Thyroid gland (tissue), 4 donors: Measurements from ENCODE around the gene SNCA. TPM values are rescaled to one million over a fixed set of nuclear protein-coding genes. Genes with fewer than 3 reads are reported as not detected.

Experiments used
- DNase-seq, 2 donors: peaks; one replicate each; pipeline ENCODE4 v3.0.0-alpha.2; 2019
- H3K27ac ChIP-seq, 3 donors: fragments of 200-600 bp; sonication (generic); 1 replicate in 2 of 3; 2 replicates in 1 of 3; pipeline ENCODE4 v1.5.1; 2016 to 2019; ENCODE audit warnings: mild to moderate bottlenecking in 1 of 3, moderate library complexity in 1 of 3
- H3K27me3 ChIP-seq: fragments of 200-600 bp; sonication (generic); one replicate; pipeline ENCODE4 v1.5.1; 2019
- H3K36me3 ChIP-seq, 2 donors: fragments of 200-600 bp; sonication (generic); one replicate each; pipeline ENCODE4 v1.5.1; 2016 to 2019
- H3K4me1 ChIP-seq, 2 donors: fragments of 200-600 bp; sonication (generic); one replicate each; pipeline ENCODE4 v1.5.1; 2017 to 2019
- H3K4me3 ChIP-seq, 3 donors: fragments of 200-600 bp; sonication (generic); replicated peaks in 1 of 3; 1 replicate in 2 of 3; 2 replicates in 1 of 3; pipeline ENCODE4 v1.5.1; 2016; ENCODE audit warnings: mild to moderate bottlenecking in 1 of 3
- H3K9me3 ChIP-seq: fragments of 200-600 bp; sonication (generic); one replicate; pipeline ENCODE4 v1.5.1; 2017
- CTCF ChIP-seq, 6 experiments: fragments of 200-600 bp in 3 of 6; fragments of 450-650 bp in 3 of 6; sonication (generic) in 3 of 6; IDR thresholded peaks; one replicate each; pipeline ENCODE4 v1.5.1; 2016 to 2019; ENCODE audit warnings: antibody characterized with exemption in 6 of 6, mild to moderate bottlenecking in 2 of 6, inconsistent platforms in 1 of 6, moderate library complexity in 1 of 6
- POLR2A ChIP-seq, 2 donors: fragments of 450-650 bp; IDR thresholded peaks; one replicate each; pipeline ENCODE4 v1.6.1; 2017; ENCODE audit warnings: antibody characterized with exemption in 2 of 2, mild to moderate bottlenecking in 2 of 2, moderate library complexity in 1 of 2
- WGBS, 2 donors: methylation state at CpG; one replicate each; pipeline ENCODE4 v1.1.5; 2017; 5-methylcytosine and 5-hydroxymethylcytosine counted together
- intact Hi-C: fragments of 100-400 bp; cut with DNase I; formaldehyde crosslinking; loops from one replicate; pipeline ENCODE4 v1.15.1; 2023
- total RNA-seq, 4 donors: library from RNA; depleted of rRNA; stranded (reverse); fragments of >200 nt; gene quantifications; one replicate each; pipeline ENCODE4 v1.2.3, GENCODE V29; 2016

The SNCA gene
- total RNA-seq, 4 donors from 2014 or later = 5.3 to 22.7 (median 15.0) TPM

- intact Hi-C loops = no loop called here
- 75 to 83% methylated on average over 2 of the region's 2 CpGs for WGBS, 2 donors
- DNase-seq = no peak
- Histone ChIP-seq H3K4me3 (no peak overlapping the region), H3K9me3 (no peaks in the 10 kb centered on the region), H3K27ac (no peak overlapping the region), H3K27me3 (no peaks in the 10 kb centered on the region), H3K4me1 (no peaks in the 10 kb centered on the region), H3K36me3 (no peaks in the 10 kb centered on the region)
- TF ChIP-seq CTCF (IDR thresholded peaks at IDR 0.05) (no peak), POLR2A (IDR thresholded peaks at IDR 0.05) (no peak)
These were observed 154.2 kb downstream of the SNCA start for GRCh38 chr4:89682808-89683207.

- Histone ChIP-seq H3K4me1 (no peaks in the 10 kb centered on the region), H3K4me3 (no peak overlapping the region), H3K9me3 (no peaks in the 10 kb centered on the region), H3K27ac (no peak overlapping the region), H3K36me3 (no peaks in the 10 kb centered on the region), H3K27me3 (no peaks in the 10 kb centered on the region)
- DNase-seq = no peak
- intact Hi-C loops = no loop called here
- WGBS, 2 donors = 91 to 98% methylated on average over 1 of the region's 1 CpG
- TF ChIP-seq POLR2A (IDR thresholded peaks at IDR 0.05) (no peak), CTCF (IDR thresholded peaks at IDR 0.05) (no peak)
These were observed 155.3 kb downstream of the SNCA start for GRCh38 chr4:89681671-89682070.

- Histone ChIP-seq H3K4me1 (no peaks in the 10 kb centered on the region), H3K9me3 (no peaks in the 10 kb centered on the region), H3K36me3 (no peaks in the 10 kb centered on the region), H3K4me3 (no peak overlapping the region), H3K27me3 (no peaks in the 10 kb centered on the region), H3K27ac (no peak overlapping the region)
- WGBS, 2 donors = 69 to 73% methylated on average over 8 of the region's 8 CpGs
- DNase-seq = no peak
- intact Hi-C loops = no loop called here
- TF ChIP-seq CTCF (IDR thresholded peaks at IDR 0.05) = no peak
- no peak for TF ChIP-seq POLR2A (IDR thresholded peaks at IDR 0.05)
These were observed 155.7 kb downstream of the SNCA start for GRCh38 chr4:89681219-89681618.

GRCh38 chr4:89674876-89675459, 162.0 kb downstream of the SNCA start:
- H3K27me3 ChIP-seq = no peaks in the 10 kb centered on the region
- intact Hi-C loops = no loop called here
- 74 to 75% methylated on average over 9 of the region's 9 CpGs for WGBS, 2 donors
- DNase-seq = no peak
- no peak overlapping the region for H3K27ac ChIP-seq
- no peaks in the 10 kb centered on the region for H3K4me1 ChIP-seq
- no peaks in the 10 kb centered on the region for H3K9me3 ChIP-seq
- H3K36me3 ChIP-seq = no peaks in the 10 kb centered on the region
- TF ChIP-seq POLR2A (IDR thresholded peaks at IDR 0.05) (no peak), CTCF (IDR thresholded peaks at IDR 0.05) (no peak)
- no peak overlapping the region for H3K4me3 ChIP-seq

Other genes starting within 250 kb of the SNCA start
- 100 to 1,000 TPM; 111 to 689 (median 241) TPM for gene MMRN1, start 57.7 kb upstream of the SNCA start, total RNA-seq